ENCODE measurements around the gene MKNK1.

Gene MKNK1

DNA sequence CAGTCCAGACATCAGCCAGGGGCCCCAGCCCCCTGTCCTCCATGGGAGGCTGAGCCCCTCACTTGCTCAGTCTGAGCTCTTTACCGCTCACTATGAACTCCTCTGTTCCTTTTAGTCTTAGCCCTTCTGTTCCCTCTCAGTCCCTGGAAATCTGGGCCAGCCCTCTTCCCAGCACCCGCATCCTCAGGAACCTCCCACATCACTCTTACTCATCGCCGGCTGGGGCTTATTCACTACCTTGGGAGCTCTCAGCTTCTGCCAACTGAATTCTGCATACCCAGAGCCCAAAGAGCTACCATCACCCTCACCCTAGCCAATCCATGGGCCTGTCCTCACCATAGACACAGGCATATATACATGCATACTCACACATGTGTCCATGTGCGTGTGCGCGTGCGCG is 64.1 kb downstream of the MKNK1 start:
- TF ChIP-seq, protein P1, sequence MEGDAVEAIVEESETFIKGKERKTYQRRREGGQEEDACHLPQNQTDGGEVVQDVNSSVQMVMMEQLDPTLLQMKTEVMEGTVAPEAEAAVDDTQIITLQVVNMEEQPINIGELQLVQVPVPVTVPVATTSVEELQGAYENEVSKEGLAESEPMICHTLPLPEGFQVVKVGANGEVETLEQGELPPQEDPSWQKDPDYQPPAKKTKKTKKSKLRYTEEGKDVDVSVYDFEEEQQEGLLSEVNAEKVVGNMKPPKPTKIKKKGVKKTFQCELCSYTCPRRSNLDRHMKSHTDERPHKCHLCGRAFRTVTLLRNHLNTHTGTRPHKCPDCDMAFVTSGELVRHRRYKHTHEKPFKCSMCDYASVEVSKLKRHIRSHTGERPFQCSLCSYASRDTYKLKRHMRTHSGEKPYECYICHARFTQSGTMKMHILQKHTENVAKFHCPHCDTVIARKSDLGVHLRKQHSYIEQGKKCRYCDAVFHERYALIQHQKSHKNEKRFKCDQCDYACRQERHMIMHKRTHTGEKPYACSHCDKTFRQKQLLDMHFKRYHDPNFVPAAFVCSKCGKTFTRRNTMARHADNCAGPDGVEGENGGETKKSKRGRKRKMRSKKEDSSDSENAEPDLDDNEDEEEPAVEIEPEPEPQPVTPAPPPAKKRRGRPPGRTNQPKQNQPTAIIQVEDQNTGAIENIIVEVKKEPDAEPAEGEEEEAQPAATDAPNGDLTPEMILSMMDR (IDR thresholded peaks at IDR 0.05; ENCODE audit: borderline replicate concordance, insufficient read depth, low read depth, low read length): no peak

DNA sequence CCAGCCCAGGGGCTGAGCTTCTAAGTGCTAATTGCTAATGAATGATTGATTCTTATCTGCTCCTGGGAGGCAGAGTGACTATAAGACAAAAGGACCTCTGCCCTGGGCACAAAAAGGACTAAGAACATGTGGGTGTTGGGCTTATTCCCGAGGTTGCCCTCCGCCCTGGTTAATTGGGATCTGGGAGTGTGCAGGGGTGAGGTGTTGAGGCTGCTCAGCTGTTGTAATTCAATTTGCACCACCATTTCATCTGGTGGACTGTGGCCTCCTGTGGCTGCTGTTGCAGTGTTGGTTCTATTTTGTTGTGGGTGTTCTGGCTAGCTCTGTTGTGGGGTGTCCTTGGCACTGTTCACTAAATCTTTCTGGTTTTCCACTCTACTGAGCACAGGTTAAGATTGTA is 65.9 kb downstream of the MKNK1 start:
- H3K4me3 ChIP-seq (ENCODE audit: low read depth, low read length): no peak overlapping the region
- TF ChIP-seq, protein P1 (IDR thresholded peaks at IDR 0.05; ENCODE audit: borderline replicate concordance, insufficient read depth, low read depth, low read length): no peak

More for the DNA sequence above, 64.1 kb downstream of the MKNK1 start:
- no peak overlapping the region for H3K4me3 ChIP-seq (ENCODE audit: low read depth, low read length)

DNA sequence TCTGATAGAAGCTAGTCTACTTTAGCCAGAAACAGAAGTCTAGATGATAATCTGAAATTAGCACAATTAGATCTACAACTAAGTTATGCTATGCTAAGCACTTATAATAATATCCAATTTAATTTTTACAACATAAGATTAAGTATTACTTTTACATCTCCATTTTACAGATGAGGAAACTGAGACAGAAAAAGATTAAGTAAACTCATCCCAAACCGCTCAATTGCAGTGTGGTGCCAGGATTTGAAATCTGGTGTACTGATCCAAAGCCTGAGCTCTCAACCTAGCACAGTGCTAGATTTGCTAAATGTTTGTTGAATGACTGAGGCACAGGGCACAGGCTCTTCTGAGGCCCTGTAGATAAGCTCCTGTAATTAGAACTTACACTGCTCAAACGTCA is 66.4 kb downstream of the MKNK1 start:
- TF ChIP-seq, protein P1 (IDR thresholded peaks at IDR 0.05; ENCODE audit: borderline replicate concordance, insufficient read depth, low read depth, low read length): no peak
- no peak overlapping the region for H3K4me3 ChIP-seq (ENCODE audit: low read depth, low read length)

DNA sequence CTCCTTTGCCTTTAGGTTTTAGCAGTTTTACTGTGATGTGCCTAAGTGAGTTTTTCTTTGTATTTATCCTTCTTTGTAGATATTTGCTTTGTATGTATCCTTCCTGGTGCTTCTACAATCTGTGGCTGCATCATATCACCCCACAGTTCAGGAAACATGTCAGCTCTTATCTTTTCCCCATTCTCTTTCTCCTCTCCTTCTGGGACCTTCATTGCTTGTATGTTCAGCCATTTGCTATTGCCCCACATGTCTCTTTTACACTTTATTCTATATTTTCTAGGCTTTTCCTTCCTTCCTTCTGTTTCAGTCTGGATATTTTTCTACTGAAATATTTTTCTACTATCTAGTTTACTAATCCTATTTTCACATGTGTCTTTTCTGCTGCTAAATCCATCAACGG is 67.5 kb downstream of the MKNK1 start:
- TF ChIP-seq, protein P1 (IDR thresholded peaks at IDR 0.05; ENCODE audit: borderline replicate concordance, insufficient read depth, low read depth, low read length): no peak
- H3K4me3 ChIP-seq (ENCODE audit: low read depth, low read length): no peak overlapping the region

DNA sequence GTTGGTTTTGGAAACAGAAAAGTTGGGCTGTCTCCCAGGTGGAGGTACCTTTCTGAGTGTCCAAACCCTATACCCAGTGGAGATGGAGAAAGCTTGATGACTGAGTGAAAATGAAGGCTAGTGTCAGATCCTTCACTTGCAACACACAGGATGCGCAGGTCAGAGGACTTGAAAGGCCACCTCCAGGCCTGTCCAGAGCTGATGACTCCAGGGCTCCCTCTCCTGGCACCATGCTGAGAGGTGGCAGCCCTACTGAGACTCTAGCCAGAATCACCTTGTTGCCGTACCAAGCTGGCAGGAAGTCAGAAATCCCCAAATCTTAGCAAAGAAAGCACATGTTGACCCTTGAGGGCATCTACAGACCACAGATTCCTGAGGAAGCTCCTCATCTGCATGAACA is 69.0 kb downstream of the MKNK1 start:
- TF ChIP-seq, protein P1 (IDR thresholded peaks at IDR 0.05; ENCODE audit: borderline replicate concordance, insufficient read depth, low read depth, low read length): peak; percentile 59
- H3K4me3 ChIP-seq (ENCODE audit: low read depth, low read length): no peak overlapping the region

DNA sequence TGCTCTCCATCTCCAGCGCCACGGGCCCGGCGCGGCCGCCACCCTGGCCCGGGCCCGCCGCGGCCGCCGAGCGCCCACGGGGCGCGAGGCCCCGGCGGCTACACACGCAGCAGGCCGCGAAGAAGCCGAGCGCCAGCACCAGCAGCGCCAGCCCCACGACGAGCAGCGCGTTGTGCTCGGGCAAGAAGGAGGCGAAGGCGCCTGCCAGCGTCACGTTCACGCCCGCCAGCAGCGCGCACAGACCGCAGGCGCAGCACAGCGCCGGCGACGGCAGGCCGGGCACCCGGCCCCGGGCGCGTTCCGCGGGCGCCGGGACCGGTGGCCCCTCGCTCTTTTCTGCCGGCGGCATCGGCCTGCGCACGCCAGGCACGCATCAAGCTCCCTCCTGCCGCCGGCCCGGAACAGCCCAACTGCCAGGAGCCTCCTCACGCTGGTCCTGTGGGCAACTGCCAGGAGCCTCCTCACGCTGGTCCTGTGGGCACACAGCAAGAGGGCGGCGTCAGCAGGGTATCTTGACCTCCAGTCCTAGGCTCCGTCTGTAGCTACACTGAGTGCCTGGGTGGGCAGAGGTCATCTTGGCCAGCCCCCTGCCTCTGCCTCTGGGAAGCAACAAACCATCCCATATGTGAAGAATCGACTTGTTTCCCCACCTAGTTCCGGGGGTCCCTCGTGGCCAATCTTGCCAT is 70.7 kb downstream of the MKNK1 start:
- TF ChIP-seq, protein P1 (IDR thresholded peaks at IDR 0.05; ENCODE audit: borderline replicate concordance, insufficient read depth, low read depth, low read length): no peak
- H3K4me3 ChIP-seq (ENCODE audit: low read depth, low read length): no peak overlapping the region

DNA sequence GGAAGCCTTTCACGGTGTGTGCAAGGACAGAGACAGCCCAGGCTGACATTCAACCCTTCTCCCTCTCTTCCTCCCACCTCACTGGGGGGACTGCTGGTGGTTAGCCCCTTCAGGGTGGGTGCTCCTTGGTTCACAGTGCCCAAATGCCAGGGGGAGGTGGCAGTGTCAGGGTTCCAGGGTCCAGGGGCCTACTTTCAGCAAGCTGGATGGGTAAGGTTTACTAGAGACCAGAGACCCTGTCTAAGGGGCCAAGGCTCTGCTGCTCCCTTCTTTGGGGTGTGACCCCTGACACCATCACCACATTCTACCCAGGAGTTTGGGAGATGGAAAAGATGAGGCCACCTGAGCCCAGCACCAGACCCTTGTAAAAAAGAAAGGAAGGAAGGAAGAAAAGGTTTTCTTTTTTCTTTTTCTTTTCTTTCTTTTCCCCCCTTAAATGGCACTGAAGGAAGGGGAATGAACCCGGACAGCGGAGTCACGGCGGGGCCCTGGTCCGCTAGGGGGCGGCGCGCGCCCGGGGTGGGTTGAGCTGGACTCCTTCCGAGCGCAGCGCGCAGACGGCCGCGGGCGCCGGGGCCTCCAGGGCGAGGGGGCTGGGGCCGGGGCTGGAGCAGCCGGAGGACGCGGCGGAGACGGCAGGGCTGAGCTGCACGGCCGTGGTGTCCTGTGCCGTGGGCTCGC is 71.4 kb downstream of the MKNK1 start:
- no peak overlapping the region for H3K4me3 ChIP-seq (ENCODE audit: low read depth, low read length)
- TF ChIP-seq, protein P1 (IDR thresholded peaks at IDR 0.05; ENCODE audit: borderline replicate concordance, insufficient read depth, low read depth, low read length): peak; percentile 70
